IMR-90 (cell line): ENCODE data around the gene HSPG2. TPM values are rescaled to one million over a fixed set of nuclear protein-coding genes. Genes with fewer than 3 reads are reported as not detected.

Source experiments
- ATAC-seq: fragments of 200-7000 bp; cut with Tn5 transposase; 2 replicates; pipeline ENCODE4 v1.9.1; 2020; ENCODE audit warnings: low read depth, mild to moderate bottlenecking, moderate library complexity
- BruUV-seq: library from RNA; stranded (reverse); fragments of 400-500 nt; replicated peaks from 2 replicates; lab custom pipeline; 2021; lab: Mats Ljungman, UMichigan
- CTCF ChIA-PET: fragments of 300-600 bp; formaldehyde crosslinking; extraction: SDS; loops from one replicate; lab custom pipeline; 2021; ENCODE audit warnings: antibody characterized with exemption; lab: Yijun Ruan, JAX
- POLR2A ChIA-PET: fragments of 300-600 bp; sonication (Branson Sonifier 250); formaldehyde crosslinking; loops from one replicate; lab custom pipeline; 2022; ENCODE audit warnings: antibody characterized with exemption; ENCODE audit not compliant: unreplicated experiment; lab: Charles Lee
- DNase-seq: peaks from one replicate; pipeline ENCODE4 v3.0.0; 2013
- H2AFZ ChIP-seq: replicated peaks from 2 replicates; pipeline ENCODE3; 2013; ENCODE audit warnings: low read length, mild to moderate bottlenecking; ENCODE audit not compliant: poor library complexity
- H2AK5ac ChIP-seq: 2 replicates; pipeline ENCODE4 v1.6.1; 2013; ENCODE audit warnings: low read depth, low read length, inconsistent platforms
- H2AK9ac ChIP-seq: replicated peaks from 2 replicates; pipeline ENCODE3; 2013; ENCODE audit warnings: mild to moderate bottlenecking, low read depth, low read length, moderate library complexity; ENCODE audit not compliant: poor library complexity
- H2BK120ac ChIP-seq: 2 replicates; pipeline ENCODE4 v1.6.1; 2013; ENCODE audit warnings: low read depth, low read length, inconsistent platforms
- H2BK15ac ChIP-seq: 3 replicates; pipeline ENCODE4 v1.6.1; 2013; ENCODE audit warnings: low read depth, low read length, inconsistent platforms
- H2BK20ac ChIP-seq: 2 replicates; pipeline ENCODE4 v1.6.1; 2013; ENCODE audit warnings: low read depth, mild to moderate bottlenecking, inconsistent platforms, low read length, moderate library complexity
- H2BK5ac ChIP-seq: 2 replicates; pipeline ENCODE4 v1.6.1; 2013; ENCODE audit warnings: mild to moderate bottlenecking, low read depth, low read length, inconsistent platforms; ENCODE audit not compliant: poor library complexity, severe bottlenecking
- H3K14ac ChIP-seq: replicated peaks from 2 replicates; pipeline ENCODE4 v1.6.1; 2013; ENCODE audit warnings: low read depth, low read length, inconsistent platforms
- H3K18ac ChIP-seq: 2 replicates; pipeline ENCODE4 v1.6.1; 2013; ENCODE audit warnings: low read depth, low read length, control low read depth
- H3K23ac ChIP-seq: 2 replicates; pipeline ENCODE4 v1.6.1; 2013; ENCODE audit warnings: low read depth, low read length, inconsistent platforms
- H3K27ac ChIP-seq: 2 replicates; pipeline ENCODE4 v1.5.1; 2013; ENCODE audit warnings: mild to moderate bottlenecking, control low read depth, low read length; ENCODE audit not compliant: insufficient read depth
- H3K27me3 ChIP-seq: 2 replicates; pipeline ENCODE4 v1.6.1; 2013; ENCODE audit warnings: low read length; ENCODE audit not compliant: control insufficient read depth, insufficient read depth
- H3K36me3 ChIP-seq: 2 replicates; pipeline ENCODE4 v1.6.1; 2013; ENCODE audit warnings: low read length, mixed read lengths; ENCODE audit not compliant: control insufficient read depth, insufficient read depth
- H3K4ac ChIP-seq: 2 replicates; pipeline ENCODE4 v1.6.1; 2013; ENCODE audit warnings: low read depth, low read length, inconsistent platforms
- H3K4me1 ChIP-seq: 2 replicates; pipeline ENCODE4 v1.6.1; 2013; ENCODE audit warnings: low read length, mixed read lengths; ENCODE audit not compliant: control insufficient read depth, insufficient read depth
- H3K4me2 ChIP-seq: 2 replicates; pipeline ENCODE4 v1.6.1; 2013; ENCODE audit warnings: low read depth, mild to moderate bottlenecking, control low read depth, low read length, moderate library complexity
- H3K4me3 ChIP-seq: 2 replicates; pipeline ENCODE4 v1.5.1; 2013; ENCODE audit warnings: low read depth, mild to moderate bottlenecking, control low read depth, low read length, moderate library complexity; ENCODE audit not compliant: insufficient read depth
- H3K56ac ChIP-seq: 2 replicates; pipeline ENCODE4 v1.6.1; 2013; ENCODE audit warnings: low read length, inconsistent platforms; ENCODE audit not compliant: insufficient read depth; ENCODE audit errors: extremely low read depth
- H3K79me1 ChIP-seq, 2 experiments: 2 replicates each; pipeline ENCODE4 v1.6.1; 2013; ENCODE audit warnings: low read length in 2 of 2, inconsistent platforms in 1 of 2, low read depth in 1 of 2
- H3K9ac ChIP-seq: 2 replicates; pipeline ENCODE4 v1.6.1; 2013; ENCODE audit warnings: low read depth, low read length, control low read depth
- H3K9me1 ChIP-seq: 2 replicates; pipeline ENCODE4 v1.6.1; 2013; ENCODE audit warnings: low read length, inconsistent platforms; ENCODE audit not compliant: insufficient read depth
- H3K9me3 ChIP-seq: 2 replicates; pipeline ENCODE4 v1.6.1; 2013; ENCODE audit warnings: low read length; ENCODE audit not compliant: control insufficient read depth, insufficient read depth
- H4K20me1 ChIP-seq: 2 replicates; pipeline ENCODE4 v1.6.1; 2013; ENCODE audit warnings: low read length, inconsistent platforms; ENCODE audit not compliant: insufficient read depth
- H4K5ac ChIP-seq: 2 replicates; pipeline ENCODE4 v1.6.1; 2013; ENCODE audit warnings: mild to moderate bottlenecking, low read depth, low read length, control low read depth
- H4K8ac ChIP-seq, 2 experiments: 2 replicates each; pipeline ENCODE4 v1.6.1; 2013; ENCODE audit warnings: low read depth in 2 of 2, low read length in 2 of 2, control low read depth in 1 of 2, inconsistent platforms in 1 of 2
- H4K91ac ChIP-seq: 2 replicates; pipeline ENCODE4 v1.6.1; 2013; ENCODE audit warnings: low read depth, low read length, inconsistent platforms; ENCODE audit not compliant: insufficient read depth
- BHLHE40 ChIP-seq: fragments of 150-350 bp; IDR thresholded peaks from 2 replicates; pipeline ENCODE4 v1.6.1; 2016; ENCODE audit warnings: mild to moderate bottlenecking, low read depth, low read length
- CEBPB ChIP-seq: IDR thresholded peaks from 2 replicates; pipeline ENCODE4 v1.6.1; 2012; ENCODE audit warnings: low read depth, low read length, improper control_type of control experiment
- CHD1 ChIP-seq: IDR thresholded peaks from 2 replicates; pipeline ENCODE4 v1.6.1; 2012; ENCODE audit warnings: low read depth, low read length, improper control_type of control experiment
- ELK1 ChIP-seq: fragments of 150-350 bp; IDR thresholded peaks from 2 replicates; pipeline ENCODE4 v1.6.1; 2016; ENCODE audit warnings: low read depth, mild to moderate bottlenecking, low read length, moderate library complexity, borderline replicate concordance
- FOS ChIP-seq: fragments of 150-350 bp; IDR thresholded peaks from 2 replicates; pipeline ENCODE4 v1.6.1; 2016; ENCODE audit warnings: low read depth, low read length
- MAFK ChIP-seq: IDR thresholded peaks from 2 replicates; pipeline ENCODE4 v1.6.1; 2012; ENCODE audit warnings: low read depth, low read length, improper control_type of control experiment
- MAZ ChIP-seq: IDR thresholded peaks from 2 replicates; pipeline ENCODE4 v1.6.1; 2012; ENCODE audit warnings: low read depth, mild to moderate bottlenecking, low read length, improper control_type of control experiment, moderate library complexity, borderline replicate concordance
- MXI1 ChIP-seq: IDR thresholded peaks from 2 replicates; pipeline ENCODE4 v1.6.1; 2012; ENCODE audit warnings: low read depth, mild to moderate bottlenecking, low read length, moderate library complexity, borderline replicate concordance
- NFE2L2 ChIP-seq: fragments of 150-350 bp; IDR thresholded peaks from 2 replicates; pipeline ENCODE4 v1.6.1; 2016; ENCODE audit warnings: low read depth, mild to moderate bottlenecking, low read length
- POLR2A ChIP-seq: IDR thresholded peaks from 2 replicates; pipeline ENCODE4 v1.6.1; 2012; ENCODE audit warnings: mild to moderate bottlenecking, low read depth, low read length
- RAD21 ChIP-seq: IDR thresholded peaks from 2 replicates; pipeline ENCODE4 v1.6.1; 2012; ENCODE audit warnings: low read length, improper control_type of control experiment
- RCOR1 ChIP-seq: IDR thresholded peaks from 2 replicates; pipeline ENCODE4 v1.6.1; 2012; ENCODE audit warnings: mild to moderate bottlenecking, low read length, improper control_type of control experiment; ENCODE audit not compliant: insufficient replicate concordance
- RFX5 ChIP-seq: IDR thresholded peaks from 2 replicates; pipeline ENCODE4 v1.8.0; 2012; ENCODE audit warnings: low read depth, mild to moderate bottlenecking, low read length, moderate library complexity
- SMC3 ChIP-seq: fragments of 150-350 bp; IDR thresholded peaks from 2 replicates; pipeline ENCODE4 v1.6.1; 2016; ENCODE audit warnings: low read depth, mild to moderate bottlenecking, antibody characterized with exemption, low read length, moderate library complexity
- WGBS, 2 experiments: methylation state at CpG; one replicate each; pipeline versions ENCODE4 v1.1.5 to v1.1.7; 2013; ENCODE audit warnings: missing lambda C conversion rate in 2 of 2; ENCODE audit not compliant: insufficient read length in 1 of 2; ENCODE audit errors: extremely low coverage in 2 of 2; 5-methylcytosine and 5-hydroxymethylcytosine counted together
- dilution Hi-C: fragments of 300-500 bp; cut with HindIII; formaldehyde crosslinking; loops from one replicate; pipeline ENCODE4 v1.14.3; 2018; ENCODE audit warnings: low sequenced_read_pairs; ENCODE audit not compliant: unreplicated experiment
- in situ Hi-C: fragments of 300-500 bp; cut with MboI; formaldehyde crosslinking; loops from 3 replicates; pipeline ENCODE4 v1.14.3; 2019; ENCODE audit warnings: low sequenced_read_pairs, inconsistent platforms, mixed read lengths
- intact Hi-C: fragments of 100-400 bp; cut with micrococcal nuclease; formaldehyde crosslinking; loops from 2 replicates; pipeline ENCODE4 v1.10.0; 2022
- polyA plus RNA-seq, 3 experiments: library from polyadenylated mRNA; depleted of rRNA; stranded (reverse); fragments of >200 nt; gene quantifications; 2 replicates each; pipeline ENCODE4 v1.2.3, GENCODE V29; 2012; ENCODE audit warnings: low replicate concordance in 1 of 3
- total RNA-seq: library from RNA; depleted of rRNA; stranded (reverse); fragments of >200 nt; gene quantifications from 2 replicates; pipeline ENCODE4 v1.2.3, GENCODE V29; 2012
- TF ChIP-seq, protein P1 (sequence below): fragments of 150-350 bp; IDR thresholded peaks from 2 replicates; pipeline ENCODE4 v1.6.1; 2017; ENCODE audit warnings: mild to moderate bottlenecking, antibody characterized with exemption, low read length, low read depth
- TF ChIP-seq, protein P2 (sequence below): conservative IDR thresholded peaks from 2 replicates; pipeline ENCODE4 v1.5.1; 2012; ENCODE audit warnings: mild to moderate bottlenecking, low read depth, low read length, improper control_type of control experiment

The HSPG2 gene
- total and polyA plus RNA-seq, 2 of the 4 experiments (the other 2 are of a cell fraction), result 15.8 to 94.0 TPM

GRCh38 chr1:21853131-21853427, 84.0 kb downstream of the HSPG2 start:
- intact Hi-C loops (no loop called here), in situ Hi-C loops (no loop called here), dilution Hi-C loops (no loop called here)
- no peak overlapping the region for H3K4ac ChIP-seq
- H3K27ac ChIP-seq, result no peak overlapping the region
- H3K9me1 ChIP-seq, result no peaks in the 10 kb centered on the region
- no TSS peak for BruUV-seq
- H2AK9ac ChIP-seq, result no peak overlapping the region
- no peak overlapping the region for H3K56ac ChIP-seq
- H2BK120ac ChIP-seq, result no peak overlapping the region
- H2BK5ac ChIP-seq, result no peak overlapping the region
- no peak overlapping the region for H3K4me2 ChIP-seq
- no peak for TF ChIP-seq ELK1
- TF ChIP-seq MXI1, result no peak
- no peak for TF ChIP-seq SMC3
- TF ChIP-seq NFE2L2, result no peak
- TF ChIP-seq RAD21, result no peak
- TF ChIP-seq, protein P1, sequence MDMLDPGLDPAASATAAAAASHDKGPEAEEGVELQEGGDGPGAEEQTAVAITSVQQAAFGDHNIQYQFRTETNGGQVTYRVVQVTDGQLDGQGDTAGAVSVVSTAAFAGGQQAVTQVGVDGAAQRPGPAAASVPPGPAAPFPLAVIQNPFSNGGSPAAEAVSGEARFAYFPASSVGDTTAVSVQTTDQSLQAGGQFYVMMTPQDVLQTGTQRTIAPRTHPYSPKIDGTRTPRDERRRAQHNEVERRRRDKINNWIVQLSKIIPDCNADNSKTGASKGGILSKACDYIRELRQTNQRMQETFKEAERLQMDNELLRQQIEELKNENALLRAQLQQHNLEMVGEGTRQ, result no peak
- no peak for TF ChIP-seq MAZ
- TF ChIP-seq MAFK, result no peak
- no peak for TF ChIP-seq POLR2A
- TF ChIP-seq, protein P2, sequence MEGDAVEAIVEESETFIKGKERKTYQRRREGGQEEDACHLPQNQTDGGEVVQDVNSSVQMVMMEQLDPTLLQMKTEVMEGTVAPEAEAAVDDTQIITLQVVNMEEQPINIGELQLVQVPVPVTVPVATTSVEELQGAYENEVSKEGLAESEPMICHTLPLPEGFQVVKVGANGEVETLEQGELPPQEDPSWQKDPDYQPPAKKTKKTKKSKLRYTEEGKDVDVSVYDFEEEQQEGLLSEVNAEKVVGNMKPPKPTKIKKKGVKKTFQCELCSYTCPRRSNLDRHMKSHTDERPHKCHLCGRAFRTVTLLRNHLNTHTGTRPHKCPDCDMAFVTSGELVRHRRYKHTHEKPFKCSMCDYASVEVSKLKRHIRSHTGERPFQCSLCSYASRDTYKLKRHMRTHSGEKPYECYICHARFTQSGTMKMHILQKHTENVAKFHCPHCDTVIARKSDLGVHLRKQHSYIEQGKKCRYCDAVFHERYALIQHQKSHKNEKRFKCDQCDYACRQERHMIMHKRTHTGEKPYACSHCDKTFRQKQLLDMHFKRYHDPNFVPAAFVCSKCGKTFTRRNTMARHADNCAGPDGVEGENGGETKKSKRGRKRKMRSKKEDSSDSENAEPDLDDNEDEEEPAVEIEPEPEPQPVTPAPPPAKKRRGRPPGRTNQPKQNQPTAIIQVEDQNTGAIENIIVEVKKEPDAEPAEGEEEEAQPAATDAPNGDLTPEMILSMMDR, result no peak
- TF ChIP-seq FOS, result no peak
- TF ChIP-seq BHLHE40, result no peak
- no peak for TF ChIP-seq CEBPB
- TF ChIP-seq RCOR1, result no peak
- TF ChIP-seq RFX5, result no peak
- TF ChIP-seq CHD1, result no peak
- H4K8ac ChIP-seq, result no peak overlapping the region
- ATAC-seq, result no peak
- no peaks in the 10 kb centered on the region for H3K4me1 ChIP-seq
- no peaks in the 10 kb centered on the region for H4K20me1 ChIP-seq
- H3K9ac ChIP-seq, result no peak overlapping the region
- no peak overlapping the region for H2AFZ ChIP-seq
- 86% methylated on average over 4 of the region's 7 CpGs; no CpG with 5 or more reads in 1 of the 2 experiments for WGBS, 2 experiments
- H3K23ac ChIP-seq, result no peak overlapping the region
- no peak overlapping the region for H4K91ac ChIP-seq
- DNase-seq, result no peak
- no peak overlapping the region for H2BK20ac ChIP-seq
- CTCF ChIA-PET, result no interaction called here
- POLR2A ChIA-PET, result no interaction called here
- peaks cover 0 to 14% of the 10 kb centered on the region in 2 experiments; a peak in 1 of 4 replicates for H3K79me1 ChIP-seq
- H3K36me3 ChIP-seq, result peaks cover 83% of the 10 kb centered on the region
- no peak overlapping the region for H3K4me3 ChIP-seq
- no peak overlapping the region for H3K18ac ChIP-seq
- no peaks in the 10 kb centered on the region for H3K27me3 ChIP-seq
- H4K5ac ChIP-seq, result no peak overlapping the region
- no peak overlapping the region for H2BK15ac ChIP-seq
- no peaks in the 10 kb centered on the region for H3K9me3 ChIP-seq
- no peak overlapping the region for H3K14ac ChIP-seq
- no peak overlapping the region for H2AK5ac ChIP-seq
